Small intestine (tissue), 16 donors: ENCODE results near the gene NDUFC2. TPM values are rescaled to one million over a fixed set of nuclear protein-coding genes. Genes with fewer than 3 reads are reported as not detected.

Experiments
- DNase-seq, 2 donors: peaks; one replicate each; pipeline versions ENCODE4 v3.0.0 to v3.0.0-alpha.2; 2013
- FAIRE-seq: peaks from 2 replicates; lab custom pipeline; 2012; peaks lifted over from hg19 to GRCh38; lab: Jason Lieb, UNC
- H3K27ac ChIP-seq, 3 donors: one replicate each; pipeline ENCODE4 v1.5.1; 2013; ENCODE audit warnings: low read length in 2 of 3, mild to moderate bottlenecking in 2 of 3, control low read depth in 1 of 3, inconsistent platforms in 1 of 3, low read depth in 1 of 3, moderate library complexity in 1 of 3
- H3K27me3 ChIP-seq, 3 donors: one replicate each; pipeline ENCODE4 v1.6.1; 2013; ENCODE audit warnings: low read length in 3 of 3, inconsistent platforms in 1 of 3; ENCODE audit not compliant: control insufficient read depth in 3 of 3, insufficient read depth in 3 of 3
- H3K36me3 ChIP-seq, 3 donors: one replicate each; pipeline ENCODE4 v1.6.1; 2013; ENCODE audit warnings: low read length in 3 of 3, inconsistent platforms in 1 of 3, low read depth in 1 of 3, mild to moderate bottlenecking in 1 of 3, moderate library complexity in 1 of 3; ENCODE audit not compliant: control insufficient read depth in 3 of 3, insufficient read depth in 2 of 3
- H3K4me1 ChIP-seq, 3 donors: one replicate each; pipeline ENCODE4 v1.6.1; 2013; ENCODE audit warnings: low read length in 2 of 3, inconsistent platforms in 1 of 3, low read depth in 1 of 3, mild to moderate bottlenecking in 1 of 3, moderate library complexity in 1 of 3; ENCODE audit not compliant: control insufficient read depth in 3 of 3, insufficient read depth in 2 of 3
- H3K4me3 ChIP-seq, 3 donors: one replicate each; pipeline ENCODE4 v1.5.1; 2013; ENCODE audit warnings: low read length in 3 of 3, control low read depth in 1 of 3, inconsistent platforms in 1 of 3, low read depth in 1 of 3, mild to moderate bottlenecking in 1 of 3, moderate library complexity in 1 of 3
- H3K9me3 ChIP-seq, 2 donors: one replicate each; pipeline ENCODE4 v1.6.1; 2013; ENCODE audit warnings: low read depth in 1 of 2, low read length in 1 of 2; ENCODE audit not compliant: control insufficient read depth in 2 of 2, insufficient read depth in 1 of 2
- WGBS, 3 donors: extraction: QIAGEN DNeasy Blood & Tissue Kit; methylation state at CpG; one replicate each; pipeline ENCODE4 v1.1.7; 2013; 5-methylcytosine and 5-hydroxymethylcytosine counted together
- long read RNA-seq, 10 donors: transcript quantifications; one replicate each; lab custom pipeline, GENCODE V29; 2026
- polyA plus RNA-seq, 4 donors: library from polyadenylated mRNA; stranded (reverse) in 3 of 4; unstranded in 1 of 4; fragments of 200-250 nt in 3 of 4; fragments of 120-200 nt in 1 of 4; gene quantifications; one replicate each; pipeline versions ENCODE4 v1.2.1 to v1.2.3, GENCODE V29; 2013
- donor health status: healthy with polysubstance abuse.
- donor health status: control.
- donor health status: control.
- donor health status: Bipolar disorder and iron deficiency.
- donor health status: healthy.

NDUFC2 gene
- polyA plus RNA-seq = 100 to 1,000 TPM; 172 to 381 (median 178) TPM
- long read RNA-seq, donor 1, transcript NDUFC2-204 (2 exons, 561 nt) = minor isoform, 8 of 381 reads
- long read RNA-seq, donor 1, transcript NDUFC2-201 (3 exons, 2,518 nt) = major isoform, 314 of 381 reads
- long read RNA-seq, donor 1, partial matches to known transcripts = 58 of 381 reads
- long read RNA-seq, donor 1, other reads (novel, unspliced or antisense) = 0 of 381 reads
- long read RNA-seq, donor 2, transcript NDUFC2-201 (3 exons, 2,518 nt) = major isoform, 82 of 98 reads
- long read RNA-seq, donor 2, partial matches to known transcripts = 12 of 98 reads
- long read RNA-seq, donor 2, other reads (novel, unspliced or antisense) = 0 of 98 reads
- long read RNA-seq, donor 3, transcript NDUFC2-201 (3 exons, 2,518 nt) = major isoform, 138 of 171 reads
- long read RNA-seq, donor 3, partial matches to known transcripts = 32 of 171 reads
- long read RNA-seq, donor 3, other reads (novel, unspliced or antisense) = 0 of 171 reads
- long read RNA-seq, donor 4, transcript NDUFC2-201 (3 exons, 2,518 nt) = major isoform, 6 of 6 reads
- long read RNA-seq, donor 4, partial matches to known transcripts = 0 of 6 reads
- long read RNA-seq, donor 4, other reads (novel, unspliced or antisense) = 0 of 6 reads
- long read RNA-seq, donor 5, transcript NDUFC2-201 (3 exons, 2,518 nt) = major isoform, 49 of 68 reads
- long read RNA-seq, donor 5, partial matches to known transcripts = 19 of 68 reads
- long read RNA-seq, donor 5, other reads (novel, unspliced or antisense) = 0 of 68 reads
- long read RNA-seq, donor 6, transcript NDUFC2-201 (3 exons, 2,518 nt) = major isoform, 139 of 159 reads
- long read RNA-seq, donor 6, partial matches to known transcripts = 19 of 159 reads
- long read RNA-seq, donor 6, other reads (novel, unspliced or antisense) = 0 of 159 reads
- long read RNA-seq, donor 7 = 0 reads
- long read RNA-seq, donor 8, transcript NDUFC2-201 (3 exons, 2,518 nt) = major isoform, 19 of 25 reads
- long read RNA-seq, donor 8, partial matches to known transcripts = 6 of 25 reads
- long read RNA-seq, donor 8, other reads (novel, unspliced or antisense) = 0 of 25 reads
- long read RNA-seq, donor 9, transcript NDUFC2-201 (3 exons, 2,518 nt) = major isoform, 37 of 45 reads
- long read RNA-seq, donor 9, partial matches to known transcripts = 8 of 45 reads
- long read RNA-seq, donor 9, other reads (novel, unspliced or antisense) = 0 of 45 reads
- long read RNA-seq, donor 10, transcript NDUFC2-201 (3 exons, 2,518 nt) = major isoform, 212 of 249 reads
- long read RNA-seq, donor 10, partial matches to known transcripts = 36 of 249 reads
- long read RNA-seq, donor 10, other reads (novel, unspliced or antisense) = 0 of 249 reads

GRCh38 chr11:78079232-78080083, at the start of gene NDUFC2:
Gene NDUFC2 (minus strand): TSS chr11:78079862. CDS start chr11:78079744, 118 bp downstream.
- H3K27me3 ChIP-seq = no peaks in the 10 kb centered on the region
- 0 to 1% (median 1%) methylated on average over 60 to 68 of the region's 68 CpGs for WGBS, 3 donors
- no peaks in the 10 kb centered on the region for H3K9me3 ChIP-seq
- peak within 1 kb of the TSS; percentile 84 to 97 (median 94) for H3K4me3 ChIP-seq
- peak within 1 kb of the TSS; percentile 67 to 93 (median 88) for H3K27ac ChIP-seq
- DNase-seq (peak; percentile 79 to 92), FAIRE-seq (no peak)
- H3K36me3 ChIP-seq = peaks cover 0 to 10% (median 0%) of the 10 kb centered on the region in 3 donors
- peaks cover 4 to 24% (median 10%) of the 10 kb centered on the region in 3 donors for H3K4me1 ChIP-seq

DNA sequence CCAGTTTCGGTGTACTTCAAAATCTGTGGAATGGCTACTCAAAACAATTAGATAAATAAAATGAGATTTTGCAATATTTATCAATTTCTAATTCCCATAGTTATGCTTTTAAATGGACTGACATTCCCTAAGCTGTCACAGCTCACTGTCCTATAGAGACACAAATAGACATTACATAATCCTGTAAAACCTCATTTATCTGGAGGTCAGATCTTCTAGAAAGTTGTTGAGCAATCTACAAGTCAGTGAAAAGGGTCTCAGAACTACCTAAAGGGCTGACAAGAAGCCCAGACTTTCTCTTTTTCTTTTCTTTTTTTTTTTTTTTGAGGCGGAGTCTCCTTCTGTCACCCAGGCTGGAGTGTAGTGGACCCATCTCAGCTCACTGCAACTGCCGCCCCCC, 47.7 kb upstream of the NDUFC2 start:
- WGBS, 3 donors = 94 to 100% (median 99%) methylated on average over 3 of the region's 3 CpGs
- H3K4me3 ChIP-seq = no peak overlapping the region
- peaks cover 0 to 10% (median 0%) of the 10 kb centered on the region in 3 donors for H3K36me3 ChIP-seq
- no peak overlapping the region for H3K27ac ChIP-seq
- no peak for FAIRE-seq
- DNase-seq = no peak
- no peaks in the 10 kb centered on the region for H3K27me3 ChIP-seq
- no peaks in the 10 kb centered on the region for H3K9me3 ChIP-seq
- no peaks in the 10 kb centered on the region for H3K4me1 ChIP-seq

GRCh38 chr11:78112582-78113275, 33.1 kb upstream of the NDUFC2 start:
- DNase-seq = no peak
- Histone ChIP-seq H3K27me3 (no peaks in the 10 kb centered on the region), H3K4me3 (no peak overlapping the region), H3K27ac (no peak overlapping the region), H3K9me3 (no peaks in the 10 kb centered on the region), H3K36me3 (peaks cover 3 to 25% (median 11%) of the 10 kb centered on the region in 3 donors), H3K4me1 (no peaks in the 10 kb centered on the region)
- 80 to 95% (median 89%) methylated on average over 6 of the region's 6 CpGs for WGBS, 3 donors
- no peak for FAIRE-seq

- H3K4me1 ChIP-seq = no peaks in the 10 kb centered on the region
- no peak overlapping the region for H3K27ac ChIP-seq
- WGBS, 3 donors = 94 to 97% (median 96%) methylated on average over 2 of the region's 2 CpGs
- no peak for DNase-seq
- no peaks in the 10 kb centered on the region for H3K27me3 ChIP-seq
- H3K36me3 ChIP-seq = peaks cover 3 to 20% (median 11%) of the 10 kb centered on the region in 3 donors
- H3K9me3 ChIP-seq = no peaks in the 10 kb centered on the region
- H3K4me3 ChIP-seq = no peak overlapping the region
- FAIRE-seq = no peak
Observed at GRCh38 chr11:78111298-78111697, 31.6 kb upstream of the NDUFC2 start.

- FAIRE-seq (no peak), DNase-seq (no peak)
- no peaks in the 10 kb centered on the region for H3K9me3 ChIP-seq
- no peaks in the 10 kb centered on the region for H3K27me3 ChIP-seq
- H3K27ac ChIP-seq = no peak overlapping the region
- 95 to 97% (median 96%) methylated on average over 2 of the region's 2 CpGs for WGBS, 3 donors
- H3K36me3 ChIP-seq = peaks cover 3 to 18% (median 11%) of the 10 kb centered on the region in 3 donors
- no peaks in the 10 kb centered on the region for H3K4me1 ChIP-seq
- H3K4me3 ChIP-seq = no peak overlapping the region
Observed at GRCh38 chr11:78110830-78111229, 31.2 kb upstream of the NDUFC2 start.

DNA sequence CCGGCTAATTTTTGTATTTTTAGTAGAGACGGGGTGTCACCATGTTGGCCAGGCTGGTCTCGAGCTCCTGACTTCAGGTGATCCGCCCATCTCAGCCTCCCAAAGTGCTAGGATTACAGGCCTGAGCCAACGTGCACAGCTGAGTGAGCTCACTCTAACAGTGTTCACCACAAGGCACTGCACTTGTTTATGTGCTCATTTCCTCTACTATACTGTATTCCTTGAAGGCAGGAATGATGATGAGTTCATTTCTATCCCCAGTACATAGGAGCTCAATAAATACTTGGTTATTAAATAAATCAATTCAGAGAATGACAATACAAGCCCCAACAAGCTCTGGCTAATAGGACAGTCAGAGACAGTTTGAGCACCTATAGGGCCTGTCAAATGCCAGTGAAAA, 30.7 kb upstream of the NDUFC2 start:
- WGBS, 3 donors = 90 to 95% (median 94%) methylated on average over 5 of the region's 5 CpGs
- DNase-seq = no peak
- H3K36me3 ChIP-seq = peaks cover 3 to 22% (median 11%) of the 10 kb centered on the region in 3 donors
- FAIRE-seq = no peak
- H3K9me3 ChIP-seq = no peaks in the 10 kb centered on the region
- no peaks in the 10 kb centered on the region for H3K27me3 ChIP-seq
- H3K4me3 ChIP-seq = no peak overlapping the region
- H3K4me1 ChIP-seq = no peaks in the 10 kb centered on the region
- no peak overlapping the region for H3K27ac ChIP-seq
